CD4-positive, alpha-beta memory T cell (primary cell): Measurements from ENCODE around the gene CDC14A. TPM values are rescaled to one million over a fixed set of nuclear protein-coding genes. Genes with fewer than 3 reads are reported as not detected.

Source experiments
- CTCF ChIA-PET: fragments of 350-600 bp; sonication (Branson Sonifier 250); formaldehyde crosslinking; loops from one replicate; lab custom pipeline; 2021; ENCODE audit warnings: inconsistent platforms; ENCODE audit not compliant: partially characterized antibody; lab: Charles Lee
- POLR2A ChIA-PET: fragments of 350-600 bp; sonication (Branson Sonifier 250); formaldehyde crosslinking; loops from one replicate; lab custom pipeline; 2021; ENCODE audit not compliant: partially characterized antibody; lab: Charles Lee
- DNase-seq, 5 donors: peaks; one replicate each; pipeline versions ENCODE4 v3.0.0 to v3.0.0-alpha.2; 2020 to 2022; ENCODE audit warnings: mixed read lengths in 1 of 5
- H3K27ac ChIP-seq: one replicate; pipeline ENCODE4 v1.7.0; 2013; ENCODE audit warnings: low read depth, low read length
- H3K27me3 ChIP-seq: 2 replicates; pipeline ENCODE4 v1.7.0; 2013; ENCODE audit warnings: mild to moderate bottlenecking, low read length, moderate library complexity; ENCODE audit not compliant: insufficient read depth
- H3K36me3 ChIP-seq: 2 replicates; pipeline ENCODE4 v1.7.0; 2013; ENCODE audit warnings: mild to moderate bottlenecking, low read length, moderate library complexity; ENCODE audit not compliant: insufficient read depth
- H3K4me1 ChIP-seq: 2 replicates; pipeline ENCODE4 v1.7.0; 2013; ENCODE audit warnings: mild to moderate bottlenecking, low read length, moderate library complexity; ENCODE audit not compliant: insufficient read depth
- H3K4me3 ChIP-seq, 2 donors: one replicate each; pipeline ENCODE4 v1.7.0; 2013; ENCODE audit warnings: low read length in 2 of 2, mild to moderate bottlenecking in 1 of 2
- H3K9me3 ChIP-seq, 2 donors: one replicate each; pipeline ENCODE4 v1.7.0; 2013; ENCODE audit warnings: low read length in 2 of 2, control low read depth in 1 of 2; ENCODE audit not compliant: control insufficient read depth in 1 of 2
- H3K27ac Mint-ChIP-seq, 7 donors: one replicate each; pipeline ENCODE4 v1.8.0; 2020 to 2021; ENCODE audit warnings: mixed read lengths in 7 of 7, mild to moderate bottlenecking in 6 of 7, inconsistent platforms in 3 of 7, moderate library complexity in 3 of 7
- H3K27me3 Mint-ChIP-seq, 2 donors: one replicate each; pipeline ENCODE4 v1.8.0; 2020 to 2021; ENCODE audit warnings: mixed read lengths in 2 of 2
- H3K36me3 Mint-ChIP-seq, 2 donors: one replicate each; pipeline ENCODE4 v1.8.0; 2020 to 2021; ENCODE audit warnings: mixed read lengths in 2 of 2, inconsistent platforms in 1 of 2, mild to moderate bottlenecking in 1 of 2
- H3K4me1 Mint-ChIP-seq, 4 donors: one replicate each; pipeline ENCODE4 v1.8.0; 2020 to 2021; ENCODE audit warnings: mixed read lengths in 4 of 4, mild to moderate bottlenecking in 1 of 4
- H3K4me3 Mint-ChIP-seq, 8 donors: one replicate each; pipeline ENCODE4 v1.8.0; 2020 to 2021; ENCODE audit warnings: mixed read lengths in 8 of 8, mild to moderate bottlenecking in 7 of 8, moderate library complexity in 6 of 8, inconsistent platforms in 3 of 8
- H3K9me3 Mint-ChIP-seq, 8 donors: one replicate each; pipeline ENCODE4 v1.8.0; 2020 to 2021; ENCODE audit warnings: mixed read lengths in 8 of 8, mild to moderate bottlenecking in 5 of 8, inconsistent platforms in 3 of 8, moderate library complexity in 1 of 8
- intact Hi-C: fragments of 100-400 bp; cut with micrococcal nuclease; formaldehyde crosslinking; loops from one replicate; pipeline ENCODE4 v1.15.1; 2023
- polyA plus RNA-seq, 2 donors: library from polyadenylated mRNA; unstranded; fragments of 300-500 nt; fragmentation: Illumina TruSeq; gene quantifications; one replicate each; pipeline ENCODE4 v1.2.3, GENCODE V29; 2021
- total RNA-seq, 2 experiments: library from RNA; stranded (reverse); gene quantifications; one replicate each; pipeline ENCODE4 v1.2.3, GENCODE V29; 2021

Gene CDC14A
- total and polyA plus RNA-seq, 4 experiments from 2014 or later: 37.7 to 119 (median 90.0) TPM

- POLR2A ChIA-PET: interaction anchor here (0.7 to 18.8 kb wide), 8 partner anchors 9 to 96 kb away, joined by 3 to 272 read pairs (median 18); partner anchors contain the start of gene CDC14A
- Mint-ChIP-seq H3K4me3 (peak overlapping the region in 7 of 8 donors; percentile 54 to 81 (median 69)), H3K9me3 (peaks cover 0 to 3% (median 0%) of the 10 kb centered on the region in 8 donors), H3K27ac (peak overlapping the region; percentile 89 to 100 (median 98)), H3K4me1 (peaks cover 68 to 97% (median 82%) of the 10 kb centered on the region in 4 donors), H3K27me3 (no peaks in the 10 kb centered on the region), H3K36me3 (peaks cover 67 to 79% of the 10 kb centered on the region in 2 donors)
- peaks cover 100% of the 10 kb centered on the region for H3K4me1 ChIP-seq
- no peaks in the 10 kb centered on the region for H3K27me3 ChIP-seq
- H3K4me3 ChIP-seq: no peak overlapping the region
- DNase-seq: peak in 1 of 5 donors; percentile 50
- H3K27ac ChIP-seq: peak overlapping the region; percentile 46
- peaks cover 11% of the 10 kb centered on the region for H3K36me3 ChIP-seq
- no peaks in the 10 kb centered on the region for H3K9me3 ChIP-seq
- CTCF ChIA-PET: interaction anchor here (0.7 to 4.5 kb wide), 3 partner anchors 8 to 95 kb away, joined by 3 to 32 read pairs (median 3); no protein-coding TSS in a partner anchor
- intact Hi-C loops: no loop called here
Measured at GRCh38 chr1:100449477-100449876, 97.2 kb downstream of the CDC14A start.

- Mint-ChIP-seq H3K4me3 (peak overlapping the region in 7 of 8 donors; percentile 32 to 83 (median 58)), H3K4me1 (peaks cover 58 to 93% (median 76%) of the 10 kb centered on the region in 4 donors), H3K27me3 (no peaks in the 10 kb centered on the region), H3K36me3 (peaks cover 58 to 76% of the 10 kb centered on the region in 2 donors), H3K27ac (peak overlapping the region; percentile 89 to 100 (median 98)), H3K9me3 (peaks cover 0 to 4% (median 0%) of the 10 kb centered on the region in 8 donors)
- ChIA-PET CTCF (interaction anchor here (0.8 to 9.0 kb wide), 14 partner anchors 8 to 163 kb away, joined by 3 to 85 read pairs (median 6); partner anchors contain the start of gene CDC14A), POLR2A (interaction anchor here (0.8 to 18.8 kb wide), 18 partner anchors 8 to 838 kb away, joined by 3 to 272 read pairs (median 5); partner anchors contain the start of genes CDC14A and DBT)
- Histone ChIP-seq H3K36me3 (peaks cover 15% of the 10 kb centered on the region), H3K4me1 (peaks cover 100% of the 10 kb centered on the region), H3K9me3 (no peaks in the 10 kb centered on the region), H3K27me3 (no peaks in the 10 kb centered on the region), H3K4me3 (no peak overlapping the region), H3K27ac (peak overlapping the region; percentile 78)
- intact Hi-C loops: loop anchor here (1.0 kb wide), 3 partner anchors 8 to 52 kb away; no protein-coding TSS in a partner anchor
- peak in 4 of 5 donors; percentile 73 to 86 (median 80) for DNase-seq
Measured at GRCh38 chr1:100452641-100453040, 100.3 kb downstream of the CDC14A start.

- Histone ChIP-seq H3K27ac (no peak overlapping the region), H3K4me3 (no peak overlapping the region), H3K27me3 (no peaks in the 10 kb centered on the region), H3K36me3 (peaks cover 15% of the 10 kb centered on the region), H3K4me1 (peaks cover 93% of the 10 kb centered on the region), H3K9me3 (no peaks in the 10 kb centered on the region)
- intact Hi-C loops: loop anchor here (1.0 to 5.0 kb wide), 4 partner anchors 15 to 418 kb away; a partner anchor contains a TSS
- H3K4me3 Mint-ChIP-seq: peak overlapping the region in 4 of 8 donors; percentile 25 to 73 (median 40)
- H3K9me3 Mint-ChIP-seq: peaks cover 0 to 7% (median 0%) of the 10 kb centered on the region in 8 donors
- peaks cover 37 to 64% of the 10 kb centered on the region in 2 donors for H3K36me3 Mint-ChIP-seq
- peaks cover 49 to 93% (median 65%) of the 10 kb centered on the region in 4 donors for H3K4me1 Mint-ChIP-seq
- peak overlapping the region; percentile 59 to 99 (median 86) for H3K27ac Mint-ChIP-seq
- DNase-seq: peak in 1 of 5 donors; percentile 33
- POLR2A ChIA-PET: interaction anchor here (0.6 to 18.8 kb wide), 20 partner anchors 7 to 441 kb away, joined by 3 to 272 read pairs (median 6); partner anchors contain the start of genes CDC14A, RTCA and SLC30A7
- CTCF ChIA-PET: interaction anchor here (0.7 to 9.0 kb wide), 37 partner anchors 8 to 418 kb away, joined by 3 to 85 read pairs (median 5); partner anchors contain the start of genes CDC14A and RTCA
- no peaks in the 10 kb centered on the region for H3K27me3 Mint-ChIP-seq
Measured at GRCh38 chr1:100455478-100456072, 103.3 kb downstream of the CDC14A start.

GRCh38 chr1:100456880-100457279, 104.6 kb downstream of the CDC14A start:
- Mint-ChIP-seq H3K4me1 (peaks cover 40 to 86% (median 58%) of the 10 kb centered on the region in 4 donors), H3K27me3 (no peaks in the 10 kb centered on the region), H3K36me3 (peaks cover 34 to 59% of the 10 kb centered on the region in 2 donors), H3K9me3 (peaks cover 0 to 7% (median 0%) of the 10 kb centered on the region in 8 donors), H3K27ac (peak overlapping the region in 5 of 7 donors; percentile 36 to 75 (median 48)), H3K4me3 (peak overlapping the region in 1 of 8 donors; percentile 24)
- H3K27ac ChIP-seq: no peak overlapping the region
- no peaks in the 10 kb centered on the region for H3K9me3 ChIP-seq
- no peak overlapping the region for H3K4me3 ChIP-seq
- ChIA-PET POLR2A (interaction anchor here (0.6 to 18.8 kb wide), 10 partner anchors 9 to 207 kb away, joined by 3 to 272 read pairs (median 4); partner anchors contain the start of genes CDC14A and DBT), CTCF (interaction anchor here (0.7 to 9.0 kb wide), 22 partner anchors 9 to 234 kb away, joined by 3 to 85 read pairs (median 6); partner anchors contain the start of gene CDC14A)
- H3K36me3 ChIP-seq: peaks cover 13% of the 10 kb centered on the region
- intact Hi-C loops: loop anchor here (5.0 kb wide), 2 partner anchors 165 to 420 kb away; a partner anchor contains a TSS
- H3K27me3 ChIP-seq: no peaks in the 10 kb centered on the region
- peaks cover 80% of the 10 kb centered on the region for H3K4me1 ChIP-seq
- DNase-seq: no peak

- peaks cover 0 to 7% (median 0%) of the 10 kb centered on the region in 8 donors for H3K9me3 Mint-ChIP-seq
- Histone ChIP-seq H3K4me3 (no peak overlapping the region), H3K9me3 (no peaks in the 10 kb centered on the region), H3K36me3 (peaks cover 20% of the 10 kb centered on the region), H3K27me3 (no peaks in the 10 kb centered on the region), H3K4me1 (peaks cover 75% of the 10 kb centered on the region), H3K27ac (no peak overlapping the region)
- H3K36me3 Mint-ChIP-seq: peaks cover 37 to 63% of the 10 kb centered on the region in 2 donors
- H3K27me3 Mint-ChIP-seq: no peaks in the 10 kb centered on the region
- H3K4me1 Mint-ChIP-seq: peaks cover 40 to 86% (median 58%) of the 10 kb centered on the region in 4 donors
- peak overlapping the region in 2 of 8 donors; percentile 26 to 36 for H3K4me3 Mint-ChIP-seq
- intact Hi-C loops: loop anchor here (1.0 to 5.0 kb wide), 3 partner anchors 165 to 420 kb away; partner anchors contain the start of gene TRMT13
- no peak for DNase-seq
- CTCF ChIA-PET: interaction anchor here (0.7 to 9.0 kb wide), 18 partner anchors 10 to 411 kb away, joined by 3 to 85 read pairs (median 12); partner anchors contain the start of gene CDC14A
- H3K27ac Mint-ChIP-seq: peak overlapping the region; percentile 16 to 83 (median 60)
- POLR2A ChIA-PET: interaction anchor here (1.0 to 18.8 kb wide), 6 partner anchors 8 to 192 kb away, joined by 3 to 272 read pairs (median 8); partner anchors contain the start of genes CDC14A and RTCA
Measured at GRCh38 chr1:100457683-100458082, 105.4 kb downstream of the CDC14A start.

GRCh38 chr1:100458661-100459357, 106.5 kb downstream of the CDC14A start:
- POLR2A ChIA-PET: interaction anchor here (0.5 to 18.8 kb wide), 26 partner anchors 9 to 752 kb away, joined by 3 to 272 read pairs (median 4); partner anchors contain the start of genes CDC14A, RTCA and SLC35A3
- peaks cover 44 to 70% of the 10 kb centered on the region in 2 donors for H3K36me3 Mint-ChIP-seq

More at GRCh38 chr1:100458661-100459357, 106.5 kb downstream of the CDC14A start:
- Mint-ChIP-seq H3K27me3 (no peaks in the 10 kb centered on the region), H3K4me1 (peaks cover 43 to 87% (median 60%) of the 10 kb centered on the region in 4 donors), H3K4me3 (peak overlapping the region in 6 of 8 donors; percentile 32 to 75 (median 52)), H3K9me3 (peaks cover 0 to 7% (median 0%) of the 10 kb centered on the region in 8 donors), H3K27ac (peak overlapping the region; percentile 81 to 91 (median 90))
- Histone ChIP-seq H3K4me1 (peaks cover 72% of the 10 kb centered on the region), H3K9me3 (no peaks in the 10 kb centered on the region), H3K4me3 (no peak overlapping the region), H3K27me3 (no peaks in the 10 kb centered on the region), H3K36me3 (peaks cover 29% of the 10 kb centered on the region), H3K27ac (peak overlapping the region; percentile 8)
- CTCF ChIA-PET: interaction anchor here (0.7 to 9.0 kb wide), 42 partner anchors 10 to 410 kb away, joined by 3 to 85 read pairs (median 6); partner anchors contain the start of genes CDC14A and RTCA
- DNase-seq: no peak
- intact Hi-C loops: loop anchor here (1.0 to 5.0 kb wide), 9 partner anchors 35 to 651 kb away; partner anchors contain the start of genes RTCA and TRMT13
